NCI-H2171 (cell line): ENCODE measurements around the gene CDK5R1.

ENCODE experiments used
- DNase-seq: peaks from one replicate; lab custom pipeline; 2025; lab: John Stamatoyannopoulos, UW

CDK5R1 gene

GRCh38 chr17:32471652-32472051, 15.1 kb upstream of the CDK5R1 start:
- no peak for DNase-seq

GRCh38 chr17:32475258-32475657, 11.5 kb upstream of the CDK5R1 start:
- no peak for DNase-seq

GRCh38 chr17:32477220-32477619, 9.6 kb upstream of the CDK5R1 start:
- no peak for DNase-seq

- no peak for DNase-seq
These were observed 7.6 kb upstream of the CDK5R1 start for GRCh38 chr17:32479074-32479617.

GRCh38 chr17:32481193-32481592, 5.6 kb upstream of the CDK5R1 start:
- no peak for DNase-seq

- DNase-seq, result no peak
These were observed 4.0 kb upstream of the CDK5R1 start for GRCh38 chr17:32482568-32483320.

- peak; percentile 74 for DNase-seq
These were observed 3.3 kb upstream of the CDK5R1 start for GRCh38 chr17:32483451-32484019.

GRCh38 chr17:32484041-32484461, 2.7 kb upstream of the CDK5R1 start:
- DNase-seq, result no peak

- no peak for DNase-seq
These were observed 2.2 kb upstream of the CDK5R1 start for GRCh38 chr17:32484628-32485027.

GRCh38 chr17:32485261-32486110, 1.3 kb upstream of the CDK5R1 start:
- DNase-seq, result no peak

GRCh38 chr17:32486111-32486700, 587 bp upstream of the CDK5R1 start:
- peak; percentile 86 for DNase-seq

GRCh38 chr17:32487473-32488176, 832 bp downstream of the CDK5R1 start:
- DNase-seq, result no peak

GRCh38 chr17:32488177-32488542, 1.4 kb downstream of the CDK5R1 start:
- DNase-seq, result no peak

- DNase-seq, result no peak
These were observed 1.9 kb downstream of the CDK5R1 start for GRCh38 chr17:32488604-32489180.

GRCh38 chr17:32489320-32490100, 2.7 kb downstream of the CDK5R1 start:
- no peak for DNase-seq

- peak; percentile 55 for DNase-seq
These were observed 3.3 kb downstream of the CDK5R1 start for GRCh38 chr17:32490101-32490482.

- DNase-seq, result no peak
These were observed 4.8 kb downstream of the CDK5R1 start for GRCh38 chr17:32491371-32492263.

- no peak for DNase-seq
These were observed 5.4 kb downstream of the CDK5R1 start for GRCh38 chr17:32492264-32492589.

GRCh38 chr17:32492648-32493289, 6.0 kb downstream of the CDK5R1 start:
- DNase-seq, result no peak
